ENCODE measurements around the gene ACOT12. TPM values are rescaled to one million over a fixed set of nuclear protein-coding genes. Genes with fewer than 3 reads are reported as not detected.

Gene ACOT12
- total RNA-seq, 1 experiment from 2014 or later: not detected

GRCh38 chr5:81429985-81430384 lies 36.1 kb upstream of the ACOT12 start:
- no peak overlapping the region for H3K4ac ChIP-seq (ENCODE audit: low read depth, low read length)

More at GRCh38 chr5:81429985-81430384, 36.1 kb upstream of the ACOT12 start:
- Histone ChIP-seq H3K23me2 (ENCODE audit: insufficient read length, low read depth, low read length, poor library complexity, severe bottlenecking) (no peaks in the 10 kb centered on the region), H2AK5ac (ENCODE audit: insufficient read length, low read length) (no peak overlapping the region), H4K8ac (replicated peaks; ENCODE audit: insufficient read length, low read depth, low read length) (no peak overlapping the region), H2BK15ac (ENCODE audit: low read depth, low read length) (no peak overlapping the region), H3K27ac (ENCODE audit: insufficient read length, low read depth, low read length) (no peak overlapping the region), H2BK20ac (ENCODE audit: low read depth, low read length, poor library complexity, severe bottlenecking) (no peak overlapping the region), H3K27me3 (ENCODE audit: insufficient read depth, low read length) (no peaks in the 10 kb centered on the region), H3K4me1 (ENCODE audit: insufficient read depth, low read length) (peaks cover 4% of the 10 kb centered on the region; the same call in 1 of the 2 replicates), H2BK12ac (ENCODE audit: insufficient read length, low read depth, low read length) (no peak overlapping the region), H3K14ac (ENCODE audit: insufficient read depth, low read length) (no peak overlapping the region), H3K79me2 (ENCODE audit: insufficient read depth, low read length) (no peaks in the 10 kb centered on the region), H3K9ac (ENCODE audit: extremely low read depth, insufficient read length, low read length) (no peak overlapping the region), H4K20me1 (ENCODE audit: control insufficient read depth, insufficient read depth, insufficient read length) (no peaks in the 10 kb centered on the region), H4K91ac (ENCODE audit: insufficient read length, low read depth, low read length) (no peak overlapping the region), H3K9me3 (ENCODE audit: control insufficient read depth, low read depth, low read length) (no peaks in the 10 kb centered on the region), H2BK5ac (ENCODE audit: insufficient read length, low read length) (no peak overlapping the region), H2BK120ac (ENCODE audit: low read depth, low read length, poor library complexity, severe bottlenecking) (no peak overlapping the region), H3K4me2 (ENCODE audit: insufficient read depth, insufficient read length, low read length) (no peak overlapping the region), H3T11ph (ENCODE audit: low read length) (no peak overlapping the region), H3K18ac (ENCODE audit: insufficient read length, low read depth, low read length) (no peak overlapping the region), H3K56ac (ENCODE audit: insufficient read length, low read depth, low read length) (no peak overlapping the region), H2AFZ (ENCODE audit: low read length) (no peak overlapping the region), H4K5ac (ENCODE audit: insufficient read length, low read depth, low read length) (no peak overlapping the region), H3K23ac (ENCODE audit: insufficient read length, low read depth, low read length) (no peak overlapping the region), H3K79me1 (ENCODE audit: insufficient read depth, low read depth, low read length, poor library complexity, severe bottlenecking) (no peaks in the 10 kb centered on the region)
- Mint-ChIP-seq H3K27me3 (ENCODE audit: low read depth) (no peaks in the 10 kb centered on the region), H3K9me3 (no peaks in the 10 kb centered on the region), H3K27ac (no peak overlapping the region), H3K4me3 (no peak overlapping the region), H3K4me1 (peaks cover 7 to 9% of the 10 kb centered on the region in 2 experiments), H3K36me3 (ENCODE audit: insufficient read depth in 1 of 3, low read depth in 3 of 3) (peaks cover 2 to 5% (median 4%) of the 10 kb centered on the region in 3 experiments; a peak in 5 of 7 replicates)
- no peak for TF ChIP-seq CTCF (conservative IDR thresholded peaks at IDR 0.05)
- no peak for DNase-seq

Data from H9 (cell line).